ENCODE measurements around the gene CLHC1.

- TF ChIP-seq, protein P1, sequence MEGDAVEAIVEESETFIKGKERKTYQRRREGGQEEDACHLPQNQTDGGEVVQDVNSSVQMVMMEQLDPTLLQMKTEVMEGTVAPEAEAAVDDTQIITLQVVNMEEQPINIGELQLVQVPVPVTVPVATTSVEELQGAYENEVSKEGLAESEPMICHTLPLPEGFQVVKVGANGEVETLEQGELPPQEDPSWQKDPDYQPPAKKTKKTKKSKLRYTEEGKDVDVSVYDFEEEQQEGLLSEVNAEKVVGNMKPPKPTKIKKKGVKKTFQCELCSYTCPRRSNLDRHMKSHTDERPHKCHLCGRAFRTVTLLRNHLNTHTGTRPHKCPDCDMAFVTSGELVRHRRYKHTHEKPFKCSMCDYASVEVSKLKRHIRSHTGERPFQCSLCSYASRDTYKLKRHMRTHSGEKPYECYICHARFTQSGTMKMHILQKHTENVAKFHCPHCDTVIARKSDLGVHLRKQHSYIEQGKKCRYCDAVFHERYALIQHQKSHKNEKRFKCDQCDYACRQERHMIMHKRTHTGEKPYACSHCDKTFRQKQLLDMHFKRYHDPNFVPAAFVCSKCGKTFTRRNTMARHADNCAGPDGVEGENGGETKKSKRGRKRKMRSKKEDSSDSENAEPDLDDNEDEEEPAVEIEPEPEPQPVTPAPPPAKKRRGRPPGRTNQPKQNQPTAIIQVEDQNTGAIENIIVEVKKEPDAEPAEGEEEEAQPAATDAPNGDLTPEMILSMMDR (conservative IDR thresholded peaks at IDR 0.05; ENCODE audit: low read length), result no peak
- TF ChIP-seq EZH2phosphoT487 (IDR thresholded peaks at IDR 0.05; ENCODE audit: borderline replicate concordance), result no peak
These were observed 37.0 kb upstream of the CLHC1 start, which contains the start of gene MTIF2 for GRCh38 chr2:55268907-55269644.
